Left ventricle myocardium inferior (tissue), 1 donor: ENCODE results near the gene ERVK3-1. TPM values are rescaled to one million over a fixed set of nuclear protein-coding genes. Genes with fewer than 3 reads are reported as not detected.

Experiments
- DNase-seq: peaks from one replicate; pipeline ENCODE4 v3.0.0-alpha.2; 2020
- H3K27ac ChIP-seq: fragments of 200-600 bp; replicated peaks from 2 replicates; pipeline ENCODE4 v1.8.0; 2021
- H3K27me3 ChIP-seq: fragments of 200-600 bp; 2 replicates; pipeline ENCODE4 v1.8.0; 2021; ENCODE audit warnings: low read depth
- H3K36me3 ChIP-seq: fragments of 200-600 bp; 2 replicates; pipeline ENCODE4 v1.8.0; 2021
- H3K4me1 ChIP-seq: fragments of 200-600 bp; 2 replicates; pipeline ENCODE4 v1.8.0; 2021
- H3K4me3 ChIP-seq: fragments of 200-600 bp; 2 replicates; pipeline ENCODE4 v1.8.0; 2021; ENCODE audit warnings: mild to moderate bottlenecking, moderate library complexity
- H3K9me3 ChIP-seq: fragments of 200-600 bp; replicated peaks from 2 replicates; pipeline ENCODE4 v1.8.0; 2021
- intact Hi-C: fragments of 100-400 bp; cut with micrococcal nuclease; formaldehyde crosslinking; loops from one replicate; pipeline ENCODE4 v1.11.0; 2022
- total RNA-seq: library from RNA; stranded (reverse); fragmentation: NEBNext Ultra II Directional; extraction: Animal tissue kit (Norgen Biotek cat#: 25700); gene quantifications from one replicate; pipeline ENCODE4 v1.2.1, GENCODE V29; 2021
- TF ChIP-seq, protein P1 (sequence below): fragments of 200-600 bp; IDR thresholded peaks from 2 replicates; pipeline ENCODE4 v1.8.0; 2021; ENCODE audit warnings: antibody characterized with exemption, mild to moderate bottlenecking, borderline replicate concordance
- donor health status: DM: no; HTN: yes; CAD: no; lungs with severe emphysema.

Gene ERVK3-1
- total RNA-seq, 1 donor from 2014 or later = 22.7 TPM

- Histone ChIP-seq H3K27ac (no peak overlapping the region), H3K4me1 (no peaks in the 10 kb centered on the region), H3K4me3 (no peak overlapping the region), H3K27me3 (no peaks in the 10 kb centered on the region), H3K36me3 (peaks cover 53% of the 10 kb centered on the region), H3K9me3 (no peaks in the 10 kb centered on the region)
- intact Hi-C loops = no loop called here
- TF ChIP-seq, protein P1, sequence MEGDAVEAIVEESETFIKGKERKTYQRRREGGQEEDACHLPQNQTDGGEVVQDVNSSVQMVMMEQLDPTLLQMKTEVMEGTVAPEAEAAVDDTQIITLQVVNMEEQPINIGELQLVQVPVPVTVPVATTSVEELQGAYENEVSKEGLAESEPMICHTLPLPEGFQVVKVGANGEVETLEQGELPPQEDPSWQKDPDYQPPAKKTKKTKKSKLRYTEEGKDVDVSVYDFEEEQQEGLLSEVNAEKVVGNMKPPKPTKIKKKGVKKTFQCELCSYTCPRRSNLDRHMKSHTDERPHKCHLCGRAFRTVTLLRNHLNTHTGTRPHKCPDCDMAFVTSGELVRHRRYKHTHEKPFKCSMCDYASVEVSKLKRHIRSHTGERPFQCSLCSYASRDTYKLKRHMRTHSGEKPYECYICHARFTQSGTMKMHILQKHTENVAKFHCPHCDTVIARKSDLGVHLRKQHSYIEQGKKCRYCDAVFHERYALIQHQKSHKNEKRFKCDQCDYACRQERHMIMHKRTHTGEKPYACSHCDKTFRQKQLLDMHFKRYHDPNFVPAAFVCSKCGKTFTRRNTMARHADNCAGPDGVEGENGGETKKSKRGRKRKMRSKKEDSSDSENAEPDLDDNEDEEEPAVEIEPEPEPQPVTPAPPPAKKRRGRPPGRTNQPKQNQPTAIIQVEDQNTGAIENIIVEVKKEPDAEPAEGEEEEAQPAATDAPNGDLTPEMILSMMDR = no peak
- no peak for DNase-seq
These were observed 12.4 kb downstream of the ERVK3-1 start for GRCh38 chr19:58317476-58318072.

DNA sequence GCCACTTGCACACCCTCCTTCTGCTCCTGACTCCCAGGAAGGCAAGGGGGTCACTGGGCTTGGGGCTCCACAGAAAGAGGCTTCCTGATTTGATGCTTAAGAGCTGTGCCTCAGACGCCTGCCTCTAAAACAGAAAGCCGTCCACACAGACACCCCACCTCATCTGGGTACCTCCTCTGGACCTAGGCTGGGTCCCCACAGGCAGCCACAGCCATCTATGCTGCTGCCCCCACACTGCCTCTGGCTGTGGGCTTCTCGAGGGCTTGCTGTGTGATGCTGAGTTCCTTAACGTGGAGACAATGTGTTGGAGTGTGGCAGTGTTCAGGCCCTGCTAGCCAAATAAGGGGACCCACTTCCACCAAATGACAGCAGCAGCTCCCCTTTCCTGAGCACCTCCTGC lies 13.1 kb downstream of the ERVK3-1 start:
- no peaks in the 10 kb centered on the region for H3K9me3 ChIP-seq
- H3K4me3 ChIP-seq = no peak overlapping the region
- no peak overlapping the region for H3K27ac ChIP-seq
- no peak for DNase-seq
- H3K36me3 ChIP-seq = peaks cover 48% of the 10 kb centered on the region
- intact Hi-C loops = no loop called here
- H3K27me3 ChIP-seq = no peaks in the 10 kb centered on the region
- no peaks in the 10 kb centered on the region for H3K4me1 ChIP-seq
- TF ChIP-seq, protein P1 = no peak

GRCh38 chr19:58319241-58319640 lies 14.1 kb downstream of the ERVK3-1 start:
- peaks cover 39% of the 10 kb centered on the region for H3K36me3 ChIP-seq
- intact Hi-C loops = no loop called here
- no peak for DNase-seq
- H3K4me1 ChIP-seq = no peaks in the 10 kb centered on the region
- no peak overlapping the region for H3K4me3 ChIP-seq
- TF ChIP-seq, protein P1 = no peak
- H3K9me3 ChIP-seq = no peaks in the 10 kb centered on the region
- H3K27ac ChIP-seq = no peak overlapping the region
- H3K27me3 ChIP-seq = no peaks in the 10 kb centered on the region

GRCh38 chr19:58325311-58326022 lies 20.3 kb downstream of the ERVK3-1 start:
- TF ChIP-seq, protein P1 = no peak
- Histone ChIP-seq H3K36me3 (peaks cover 9% of the 10 kb centered on the region), H3K4me1 (peaks cover 39% of the 10 kb centered on the region), H3K27me3 (no peaks in the 10 kb centered on the region), H3K9me3 (no peaks in the 10 kb centered on the region), H3K4me3 (peak overlapping the region; percentile 84), H3K27ac (no peak overlapping the region)
- intact Hi-C loops = no loop called here
- no peak for DNase-seq

GRCh38 chr19:58326501-58326913 lies 21.3 kb downstream of the ERVK3-1 start:
- Histone ChIP-seq H3K27ac (peak overlapping the region; percentile 98), H3K4me1 (peaks cover 43% of the 10 kb centered on the region), H3K9me3 (no peaks in the 10 kb centered on the region), H3K4me3 (peak overlapping the region; percentile 84), H3K36me3 (peaks cover 9% of the 10 kb centered on the region), H3K27me3 (no peaks in the 10 kb centered on the region)
- TF ChIP-seq, protein P1 = no peak
- DNase-seq = no peak
- intact Hi-C loops = no loop called here
